H1 (cell line): ENCODE results near the gene ZNRF3. TPM values are rescaled to one million over a fixed set of nuclear protein-coding genes. Genes with fewer than 3 reads are reported as not detected.

Source experiments
- CTCF ChIA-PET: fragments of 300-600 bp; sonication (Branson Sonifier 250); formaldehyde crosslinking; loops from one replicate; lab custom pipeline; 2021; ENCODE audit not compliant: partially characterized antibody; lab: Charles Lee
- POLR2A ChIA-PET: fragments of 300-600 bp; sonication (Branson Sonifier 250); formaldehyde crosslinking; loops from one replicate; lab custom pipeline; 2021; ENCODE audit warnings: inconsistent platforms; ENCODE audit not compliant: partially characterized antibody; lab: Charles Lee
- DNase-seq, 2 experiments: peaks; one replicate each; pipeline versions ENCODE4 v3.0.0 to v3.0.0-alpha.2; 2010 to 2022; ENCODE audit warnings: low spot score in 2 of 2, low read depth in 1 of 2, mixed read lengths in 1 of 2
- FAIRE-seq: peaks from 2 replicates; lab custom pipeline; 2011; peaks lifted over from hg19 to GRCh38; lab: Jason Lieb, UNC
- H2AFZ ChIP-seq: 2 replicates; pipeline ENCODE4 v1.8.1; 2012; ENCODE audit warnings: low read length, inconsistent platforms
- H2AK5ac ChIP-seq: 2 replicates; pipeline ENCODE4 v1.6.1; 2013; ENCODE audit warnings: low read depth, low read length
- H2BK120ac ChIP-seq: replicated peaks from 2 replicates; pipeline ENCODE3; 2013; ENCODE audit warnings: low read depth, low read length, inconsistent platforms
- H2BK12ac ChIP-seq: 2 replicates; pipeline ENCODE4 v1.6.1; 2013; ENCODE audit warnings: low read depth, low read length
- H2BK15ac ChIP-seq: 2 replicates; pipeline ENCODE4 v1.6.1; 2013; ENCODE audit warnings: low read length
- H2BK20ac ChIP-seq: 2 replicates; pipeline ENCODE4 v1.6.1; 2013; ENCODE audit warnings: low read length
- H2BK5ac ChIP-seq: 2 replicates; pipeline ENCODE4 v1.6.1; 2013; ENCODE audit warnings: low read depth, low read length
- H3K14ac ChIP-seq: 2 replicates; pipeline ENCODE4 v1.6.1; 2013; ENCODE audit warnings: inconsistent platforms; ENCODE audit not compliant: insufficient read length
- H3K18ac ChIP-seq: 2 replicates; pipeline ENCODE4 v1.6.1; 2013; ENCODE audit warnings: low read length; ENCODE audit errors: extremely low read depth
- H3K23ac ChIP-seq: 2 replicates; pipeline ENCODE4 v1.6.1; 2013; ENCODE audit warnings: inconsistent platforms; ENCODE audit not compliant: insufficient read length
- H3K23me2 ChIP-seq: 2 replicates; pipeline ENCODE4 v1.6.1; 2013; ENCODE audit warnings: low read depth, low read length
- H3K27ac ChIP-seq: 2 replicates; pipeline ENCODE4 v1.6.1; 2011; ENCODE audit warnings: low read depth, low read length, inconsistent platforms
- H3K27me3 ChIP-seq, 4 experiments: replicated peaks in 1 of 4; 1 replicate in 1 of 4; 2 replicates in 3 of 4; pipeline versions ENCODE4 v1.6.1 to v1.8.1; 2011 to 2013; ENCODE audit warnings: low read length in 3 of 4, mild to moderate bottlenecking in 3 of 4, inconsistent platforms in 2 of 4, mixed read lengths in 2 of 4, moderate library complexity in 1 of 4; ENCODE audit not compliant: control insufficient read depth in 3 of 4, insufficient read depth in 3 of 4; ENCODE audit errors: extremely low read depth in 1 of 4
- H3K36me3 ChIP-seq, 4 experiments: 2 replicates each; pipeline versions ENCODE4 v1.6.1 to v1.8.1; 2011 to 2013; ENCODE audit warnings: mild to moderate bottlenecking in 4 of 4, low read length in 3 of 4, moderate library complexity in 2 of 4, control low read depth in 1 of 4, inconsistent platforms in 1 of 4; ENCODE audit not compliant: insufficient read depth in 4 of 4, control insufficient read depth in 2 of 4
- H3K4ac ChIP-seq: replicated peaks from 2 replicates; pipeline ENCODE3; 2013; ENCODE audit warnings: low read length, low read depth, mixed read lengths, inconsistent platforms; ENCODE audit not compliant: insufficient read length
- H3K4me1 ChIP-seq, 4 experiments: replicated peaks in 1 of 4; 1 replicate in 1 of 4; 2 replicates in 3 of 4; pipeline versions ENCODE4 v1.6.1 to v1.8.1; 2011 to 2013; ENCODE audit warnings: low read length in 3 of 4, inconsistent platforms in 2 of 4, mixed read lengths in 1 of 4; ENCODE audit not compliant: insufficient read depth in 4 of 4, control insufficient read depth in 3 of 4
- H3K4me2 ChIP-seq, 2 experiments: 2 replicates each; pipeline versions ENCODE4 v1.6.1 to v1.8.1; 2011 to 2013; ENCODE audit warnings: low read depth in 2 of 2, low read length in 2 of 2, control low read depth in 1 of 2, inconsistent platforms in 1 of 2, mild to moderate bottlenecking in 1 of 2; ENCODE audit not compliant: insufficient read depth in 1 of 2
- H3K4me3 ChIP-seq, 4 experiments: fragments of 200-600, 300-600 bp in 1 of 4; sonication (generic), shearing (Covaris generic), sonication (Bioruptor Twin) in 1 of 4; 2 replicates each; pipeline versions ENCODE4 v1.5.1 to v1.8.1; 2011 to 2016; ENCODE audit warnings: low read length in 4 of 4, low read depth in 3 of 4, control low read depth in 2 of 4, inconsistent platforms in 2 of 4, mild to moderate bottlenecking in 2 of 4, mixed read lengths in 1 of 4, moderate library complexity in 1 of 4; ENCODE audit not compliant: insufficient read depth in 2 of 4; ENCODE audit errors: extremely low read depth in 1 of 4
- H3K56ac ChIP-seq: replicated peaks from 2 replicates; pipeline ENCODE3; 2013; ENCODE audit warnings: low read depth, mild to moderate bottlenecking, mixed read lengths, low read length, inconsistent platforms; ENCODE audit not compliant: insufficient read length
- H3K79me1 ChIP-seq: 2 replicates; pipeline ENCODE4 v1.6.1; 2013; ENCODE audit warnings: low read depth, low read length, control low read depth
- H3K79me2 ChIP-seq, 2 experiments: 2 replicates each; pipeline versions ENCODE4 v1.6.1 to v1.8.1; 2012 to 2013; ENCODE audit warnings: low read length in 2 of 2, mild to moderate bottlenecking in 2 of 2, inconsistent platforms in 1 of 2; ENCODE audit not compliant: insufficient read depth in 2 of 2, control insufficient read depth in 1 of 2
- H3K9ac ChIP-seq, 4 experiments: replicated peaks in 1 of 4; 1 replicate in 1 of 4; 2 replicates in 3 of 4; pipeline versions ENCODE4 v1.6.1 to v1.8.1; 2011 to 2013; ENCODE audit warnings: low read depth in 3 of 4, low read length in 3 of 4, control low read depth in 2 of 4, mild to moderate bottlenecking in 2 of 4, moderate library complexity in 2 of 4, inconsistent platforms in 1 of 4; ENCODE audit errors: extremely low read depth in 1 of 4
- H3K9me3 ChIP-seq, 2 experiments: 2 replicates each; pipeline versions ENCODE4 v1.6.1 to v1.8.1; 2012 to 2013; ENCODE audit warnings: mild to moderate bottlenecking in 2 of 2, moderate library complexity in 2 of 2, control low read depth in 1 of 2, inconsistent platforms in 1 of 2, low read depth in 1 of 2, low read length in 1 of 2, mixed read lengths in 1 of 2; ENCODE audit not compliant: insufficient read depth in 2 of 2
- H4K20me1 ChIP-seq, 2 experiments: replicated peaks in 1 of 2; 2 replicates each; pipeline versions ENCODE3 to v1.8.1; 2011 to 2013; ENCODE audit warnings: inconsistent platforms in 2 of 2, low read length in 2 of 2, mild to moderate bottlenecking in 1 of 2; ENCODE audit not compliant: insufficient read depth in 2 of 2, control insufficient read depth in 1 of 2
- H4K5ac ChIP-seq: 2 replicates; pipeline ENCODE4 v1.6.1; 2013; ENCODE audit warnings: low read length, low read depth, mixed read lengths, inconsistent platforms; ENCODE audit not compliant: insufficient read length
- H4K8ac ChIP-seq: 2 replicates; pipeline ENCODE4 v1.8.0; 2013; ENCODE audit warnings: mild to moderate bottlenecking, moderate library complexity, low read length, inconsistent platforms; ENCODE audit not compliant: insufficient read depth; ENCODE audit errors: extremely low read depth
- H4K91ac ChIP-seq: replicated peaks from 2 replicates; pipeline ENCODE3; 2013; ENCODE audit warnings: low read length, mixed read lengths, inconsistent platforms; ENCODE audit not compliant: insufficient read length
- CTBP2 ChIP-seq: IDR thresholded peaks from 2 replicates; pipeline ENCODE4 v1.7.0; 2011; ENCODE audit warnings: borderline replicate concordance, mild to moderate bottlenecking, moderate library complexity, mixed read lengths, low read length; ENCODE audit not compliant: insufficient read depth, insufficient read length
- EZH2 ChIP-seq: fragments of 200-600 bp; sonication (generic); IDR thresholded peaks from 2 replicates; pipeline ENCODE4 v1.7.1; 2012; ENCODE audit warnings: low read depth, mild to moderate bottlenecking, moderate library complexity, low read length, inconsistent platforms; ENCODE audit not compliant: severe bottlenecking
- MAFK ChIP-seq: IDR thresholded peaks from 2 replicates; pipeline ENCODE4 v1.6.1; 2012; ENCODE audit warnings: low read depth, mild to moderate bottlenecking, improper control_type of control experiment, low read length
- NRF1 ChIP-seq: IDR thresholded peaks from 2 replicates; pipeline ENCODE4 v1.6.1; 2011; ENCODE audit warnings: mild to moderate bottlenecking, low read depth, low read length, improper control_type of control experiment
- PHF8 ChIP-seq: fragments of 200-600 bp; sonication (generic); conservative IDR thresholded peaks from 2 replicates; pipeline ENCODE4 v1.7.1; 2012; ENCODE audit warnings: low read depth, mild to moderate bottlenecking, inconsistent platforms, low read length, moderate library complexity
- SRF ChIP-seq: IDR thresholded peaks from 2 replicates; pipeline ENCODE4 v1.6.1; 2011; ENCODE audit warnings: mild to moderate bottlenecking, low read depth, low read length, moderate library complexity
- USF2 ChIP-seq: IDR thresholded peaks from 2 replicates; pipeline ENCODE4 v1.6.1; 2011; ENCODE audit warnings: low read length, improper control_type of control experiment
- WGBS, 2 experiments: shearing (Covaris generic) in 1 of 2; methylation state at CpG; one replicate each; pipeline versions ENCODE4 v1.1.6 to v1.1.7; 2013 to 2015; ENCODE audit warnings: low lambda C conversion rate in 2 of 2, mixed read lengths in 2 of 2, inconsistent platforms in 1 of 2, low coverage in 1 of 2, missing lambda C conversion rate in 1 of 2; ENCODE audit not compliant: insufficient replicate concordance in 2 of 2, insufficient coverage in 1 of 2, insufficient read length in 1 of 2; ENCODE audit errors: extremely low coverage in 1 of 2, missing lambda C conversion rate in 1 of 2; 5-methylcytosine and 5-hydroxymethylcytosine counted together
- polyA plus RNA-seq, 7 experiments: library from polyadenylated mRNA; depleted of rRNA in 3 of 7; stranded (reverse) in 5 of 7; unstranded in 2 of 7; fragments of >200 nt in 5 of 7; fragments of 200-250 nt in 2 of 7; gene quantifications; 1 replicate in 5 of 7; 2 replicates in 1 of 7; 4 replicates in 1 of 7; pipeline versions ENCODE4 v1.2.1 to v1.2.3, GENCODE V29; 2011 to 2013; ENCODE audit warnings: missing spikeins in 2 of 7, mixed read lengths in 2 of 7
- total RNA-seq: library from RNA; stranded (reverse); fragmentation: NEBNext Ultra II Directional; extraction: Animal tissue kit (Norgen Biotek cat#: 25700); gene quantifications from 2 replicates; pipeline ENCODE4 v1.2.1, GENCODE V29; 2021

The ZNRF3 gene
- total and polyA plus RNA-seq, 2 of the 8 experiments (the other 6 are each of a cell fraction or from before 2014, with no cell fraction given), result 14.1 to 21.7 TPM

- H3K56ac ChIP-seq, result no peak overlapping the region
- peaks cover 0 to 1% of the 10 kb centered on the region in 2 experiments for H4K20me1 ChIP-seq
- ChIA-PET CTCF (interaction anchor here (1.0 to 1.3 kb wide), 2 partner anchors 14 to 61 kb away, joined by 3 to 4 read pairs; no protein-coding TSS in a partner anchor), POLR2A (interaction anchor here (1.4 kb wide), 1 partner anchor 10 kb away, joined by 3 read pairs; no protein-coding TSS in a partner anchor)
- H4K8ac ChIP-seq, result no peak overlapping the region
- H2AFZ ChIP-seq, result no peak overlapping the region
- WGBS, 2 experiments, result 87% methylated on average over 4 of the region's 4 CpGs; no CpG with 5 or more reads in 1 of the 2 experiments
- H3K9me3 ChIP-seq, result no peaks in the 10 kb centered on the region
- FAIRE-seq (no peak), DNase-seq (no peak)
- no peaks in the 10 kb centered on the region for H3K79me2 ChIP-seq
- H2BK15ac ChIP-seq, result no peak overlapping the region
- peaks cover 0 to 7% (median 5%) of the 10 kb centered on the region in 4 experiments; a peak in 3 of 7 replicates for H3K4me1 ChIP-seq
- H3K27me3 ChIP-seq, result no peaks in the 10 kb centered on the region
- no peak overlapping the region for H4K91ac ChIP-seq
- no peaks in the 10 kb centered on the region for H3K36me3 ChIP-seq
- no peak overlapping the region for H3K23ac ChIP-seq
- no peak for TF ChIP-seq MAFK
- no peak for TF ChIP-seq SRF
- no peak for TF ChIP-seq NRF1
- TF ChIP-seq PHF8, result no peak
- no peak for TF ChIP-seq EZH2
- TF ChIP-seq CTBP2, result no peak
- no peak for TF ChIP-seq USF2
- H2BK20ac ChIP-seq, result no peak overlapping the region
- H3K23me2 ChIP-seq, result no peaks in the 10 kb centered on the region
- H2BK5ac ChIP-seq, result no peak overlapping the region
- no peak overlapping the region for H2BK12ac ChIP-seq
- H3K79me1 ChIP-seq, result no peaks in the 10 kb centered on the region
- H2AK5ac ChIP-seq, result no peak overlapping the region
- H3K4me3 ChIP-seq, result no peak overlapping the region
- no peak overlapping the region for H3K9ac ChIP-seq
- no peak overlapping the region for H3K14ac ChIP-seq
- no peak overlapping the region for H3K4ac ChIP-seq
- no peak overlapping the region for H3K27ac ChIP-seq
- H2BK120ac ChIP-seq, result no peak overlapping the region
- H3K4me2 ChIP-seq, result no peak overlapping the region; a peak in 1 of 4 replicates
- no peak overlapping the region for H3K18ac ChIP-seq
- no peak overlapping the region for H4K5ac ChIP-seq
Observed at GRCh38 chr22:29093501-29094300, 210.3 kb downstream of the ZNRF3 start.
